ENCODE results near the gene RNF213.

The RNF213 gene

GRCh38 chr17:80285237-80285920 is 24.7 kb downstream of the RNF213 start:
- POLR2A ChIA-PET, result interaction anchor here (0.8 kb wide), 1 partner anchor 12 kb away, joined by 3 read pairs; no protein-coding TSS in a partner anchor
- TF ChIP-seq, protein P1, sequence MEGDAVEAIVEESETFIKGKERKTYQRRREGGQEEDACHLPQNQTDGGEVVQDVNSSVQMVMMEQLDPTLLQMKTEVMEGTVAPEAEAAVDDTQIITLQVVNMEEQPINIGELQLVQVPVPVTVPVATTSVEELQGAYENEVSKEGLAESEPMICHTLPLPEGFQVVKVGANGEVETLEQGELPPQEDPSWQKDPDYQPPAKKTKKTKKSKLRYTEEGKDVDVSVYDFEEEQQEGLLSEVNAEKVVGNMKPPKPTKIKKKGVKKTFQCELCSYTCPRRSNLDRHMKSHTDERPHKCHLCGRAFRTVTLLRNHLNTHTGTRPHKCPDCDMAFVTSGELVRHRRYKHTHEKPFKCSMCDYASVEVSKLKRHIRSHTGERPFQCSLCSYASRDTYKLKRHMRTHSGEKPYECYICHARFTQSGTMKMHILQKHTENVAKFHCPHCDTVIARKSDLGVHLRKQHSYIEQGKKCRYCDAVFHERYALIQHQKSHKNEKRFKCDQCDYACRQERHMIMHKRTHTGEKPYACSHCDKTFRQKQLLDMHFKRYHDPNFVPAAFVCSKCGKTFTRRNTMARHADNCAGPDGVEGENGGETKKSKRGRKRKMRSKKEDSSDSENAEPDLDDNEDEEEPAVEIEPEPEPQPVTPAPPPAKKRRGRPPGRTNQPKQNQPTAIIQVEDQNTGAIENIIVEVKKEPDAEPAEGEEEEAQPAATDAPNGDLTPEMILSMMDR (IDR thresholded peaks at IDR 0.05; ENCODE audit: insufficient read depth, low read length, missing control alignments), result no peak
- no peak for DNase-seq (ENCODE audit: low read depth, low spot score)
- H3K4me3 ChIP-seq (ENCODE audit: low read depth, low read length), result no peak overlapping the region
- CTCF ChIA-PET, result no interaction called here

DNA sequence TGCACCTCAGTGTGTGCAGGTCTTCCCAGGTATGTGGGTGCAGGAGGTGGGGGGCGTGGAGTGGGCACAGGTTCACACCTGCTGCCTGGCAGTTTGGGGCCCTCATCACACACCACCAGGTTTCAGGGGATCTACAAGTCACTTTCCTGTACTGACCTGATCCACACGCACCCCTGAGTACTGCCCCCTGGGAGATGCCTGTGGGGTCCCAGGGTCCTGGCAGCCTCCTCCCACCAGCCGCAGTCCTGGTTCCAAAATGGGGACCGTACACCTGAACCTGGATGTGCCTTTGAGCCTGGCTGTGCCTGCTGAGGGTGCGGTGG is 25.9 kb downstream of the RNF213 start:
- DNase-seq (ENCODE audit: low read depth, low spot score), result no peak
- POLR2A ChIA-PET, result no interaction called here
- CTCF ChIA-PET, result no interaction called here

GRCh38 chr17:80287038-80287437 is 26.4 kb downstream of the RNF213 start:
- DNase-seq (ENCODE audit: low read depth, low spot score), result no peak
- ChIA-PET CTCF (interaction anchor here (1.7 kb wide), 1 partner anchor 204 kb away, joined by 5 read pairs; no protein-coding TSS in a partner anchor), POLR2A (no interaction called here)
- TF ChIP-seq, protein P1 (IDR thresholded peaks at IDR 0.05; ENCODE audit: insufficient read depth, low read length, missing control alignments), result no peak
- no peak overlapping the region for H3K4me3 ChIP-seq (ENCODE audit: low read depth, low read length)

More for the DNA sequence above, 25.9 kb downstream of the RNF213 start:
- no peak overlapping the region for H3K4me3 ChIP-seq (ENCODE audit: low read depth, low read length)
- TF ChIP-seq, protein P1 (IDR thresholded peaks at IDR 0.05; ENCODE audit: insufficient read depth, low read length, missing control alignments), result no peak

GRCh38 chr17:80287806-80288567 is 27.3 kb downstream of the RNF213 start:
- no peak for DNase-seq (ENCODE audit: low read depth, low spot score)
- ChIA-PET CTCF (interaction anchor here (1.7 kb wide), 1 partner anchor 205 kb away, joined by 5 read pairs; no protein-coding TSS in a partner anchor), POLR2A (no interaction called here)
- no peak overlapping the region for H3K4me3 ChIP-seq (ENCODE audit: low read depth, low read length)
- TF ChIP-seq, protein P1 (IDR thresholded peaks at IDR 0.05; ENCODE audit: insufficient read depth, low read length, missing control alignments), result no peak

DNA sequence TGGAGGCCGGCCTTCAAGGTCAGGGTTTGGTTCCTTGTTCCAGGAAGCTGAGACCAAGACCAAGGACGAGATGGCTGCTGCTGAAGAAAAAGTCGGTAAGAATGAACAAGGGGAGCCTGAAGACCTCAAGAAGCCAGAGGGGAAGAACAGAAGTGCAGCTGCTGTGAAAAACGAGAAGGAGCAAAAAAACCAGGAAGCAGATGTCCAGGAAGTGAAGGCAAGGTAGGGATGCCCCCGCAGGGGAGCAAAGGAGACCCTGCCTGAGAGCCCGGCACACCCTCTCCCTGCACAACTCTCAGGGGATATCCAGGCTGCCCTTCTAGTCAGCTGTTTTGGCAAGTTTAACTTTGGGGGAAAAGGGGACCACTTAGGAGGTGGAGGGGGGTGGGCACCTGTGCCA is 29.0 kb downstream of the RNF213 start:
- TF ChIP-seq, protein P1 (IDR thresholded peaks at IDR 0.05; ENCODE audit: insufficient read depth, low read length, missing control alignments), result no peak
- no peak for DNase-seq (ENCODE audit: low read depth, low spot score)
- ChIA-PET CTCF (no interaction called here), POLR2A (no interaction called here)
- no peak overlapping the region for H3K4me3 ChIP-seq (ENCODE audit: low read depth, low read length)

- H3K4me3 ChIP-seq (ENCODE audit: low read depth, low read length), result no peak overlapping the region
- TF ChIP-seq, protein P1 (IDR thresholded peaks at IDR 0.05; ENCODE audit: insufficient read depth, low read length, missing control alignments), result no peak
- POLR2A ChIA-PET, result no interaction called here
- CTCF ChIA-PET, result no interaction called here
- DNase-seq (ENCODE audit: low read depth, low spot score), result no peak
These were observed 29.5 kb downstream of the RNF213 start for GRCh38 chr17:80290156-80290555.

Measured in AG04449 (cell line).